Stimulated activated CD4-positive, alpha-beta T cell treated with anti-CD3 and anti-CD28 coated beads, Interleukin-12 subunit alpha, Interleukin-12 subunit beta, amount 100 ng/mL, for 48 hours (primary cell): ENCODE data around the gene VPS9D1.

Experiments used
- DNase-seq, 3 donors: peaks; one replicate each; pipeline ENCODE4 v3.0.0-alpha.2; 2020; ENCODE audit warnings: low read depth in 2 of 3, low spot score in 1 of 3

VPS9D1 gene

GRCh38 chr16:89732918-89733242 is 12.2 kb upstream of the VPS9D1 start:
- DNase-seq = no peak

- no peak for DNase-seq
Measured at GRCh38 chr16:89732142-89732917, 11.6 kb upstream of the VPS9D1 start.

GRCh38 chr16:89730610-89731234 is 10.0 kb upstream of the VPS9D1 start:
- DNase-seq = no peak

- DNase-seq = no peak
Measured at GRCh38 chr16:89729863-89730593, 9.3 kb upstream of the VPS9D1 start.

GRCh38 chr16:89729293-89729692 is 8.6 kb upstream of the VPS9D1 start:
- DNase-seq = no peak

GRCh38 chr16:89727406-89728120 is 6.9 kb upstream of the VPS9D1 start:
- no peak for DNase-seq

- peak; percentile 48 to 54 (median 51) for DNase-seq
Measured at GRCh38 chr16:89723279-89724250, 2.9 kb upstream of the VPS9D1 start.

GRCh38 chr16:89722392-89723278 is 1.9 kb upstream of the VPS9D1 start:
- DNase-seq = peak; percentile 38 to 59 (median 54)

- peak; percentile 55 to 74 (median 60) for DNase-seq
Measured at GRCh38 chr16:89721546-89722391, 1.1 kb upstream of the VPS9D1 start.

GRCh38 chr16:89720551-89720812 is 216 bp downstream of the VPS9D1 start:
- no peak for DNase-seq

- no peak for DNase-seq
Measured at GRCh38 chr16:89717688-89718505, 2.8 kb downstream of the VPS9D1 start.

GRCh38 chr16:89716916-89717687 is 3.6 kb downstream of the VPS9D1 start:
- DNase-seq = no peak

- no peak for DNase-seq
Measured at GRCh38 chr16:89716493-89716892, 4.2 kb downstream of the VPS9D1 start.

GRCh38 chr16:89712274-89712781 is 8.4 kb downstream of the VPS9D1 start:
- no peak for DNase-seq

GRCh38 chr16:89711601-89712273 is 9.0 kb downstream of the VPS9D1 start:
- peak; percentile 58 to 80 (median 73) for DNase-seq
